ENCODE measurements around the gene PFDN4. TPM values are rescaled to one million over a fixed set of nuclear protein-coding genes. Genes with fewer than 3 reads are reported as not detected.
A peak's percentile ranks its signal among the peaks of the same experiment; 100 is the strongest.

The PFDN4 gene
- total RNA-seq, 2 experiments from 2014 or later = 22.2 to 24.5 TPM

GRCh38 chr20:54197621-54198604 lies 10.0 kb upstream of the PFDN4 start:
- ATAC-seq (no peak), DNase-seq (no peak)
- H3K27me3 Mint-ChIP-seq (ENCODE audit: low read depth) = peaks cover 13% of the 10 kb centered on the region
- H3K4me3 Mint-ChIP-seq = no peak overlapping the region
- CTCF ChIA-PET = interaction anchor here (1.3 to 5.5 kb wide), 8 partner anchors 10 to 141 kb away, joined by 4 to 91 read pairs (median 10); partner anchors contain the start of gene PFDN4
- no peaks in the 10 kb centered on the region for H3K36me3 Mint-ChIP-seq (ENCODE audit: low read depth)
- POLR2A ChIA-PET = no interaction called here
- H3K9me3 Mint-ChIP-seq (ENCODE audit: insufficient read depth) = no peaks in the 10 kb centered on the region
- H3K27ac Mint-ChIP-seq = no peak overlapping the region
- H3K4me1 Mint-ChIP-seq (ENCODE audit: low read depth) = no peaks in the 10 kb centered on the region

DNA sequence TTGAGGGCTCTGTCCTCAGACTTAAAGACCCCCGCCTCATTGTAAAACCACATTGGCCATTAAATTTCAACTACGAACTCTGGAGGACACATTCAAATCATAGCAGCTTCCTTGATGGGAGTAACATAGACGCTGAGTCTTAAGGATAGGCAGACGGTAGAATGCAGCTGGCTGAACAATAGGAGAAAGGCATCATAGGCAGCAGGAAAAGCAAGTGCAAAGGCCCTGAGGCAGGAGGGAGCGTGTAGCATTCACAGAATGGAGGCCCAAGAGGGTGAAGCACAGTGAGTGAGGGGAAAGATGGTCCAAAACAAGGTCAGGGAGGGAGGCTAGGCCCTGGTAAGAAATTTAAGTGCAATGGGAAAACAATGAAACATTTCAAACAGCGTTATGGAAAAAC lies 8.6 kb upstream of the PFDN4 start:
- DNase-seq = no peak
- H3K4me3 Mint-ChIP-seq = no peak overlapping the region
- ATAC-seq = peak; percentile 23
- H3K27ac Mint-ChIP-seq = no peak overlapping the region
- no peaks in the 10 kb centered on the region for H3K36me3 Mint-ChIP-seq (ENCODE audit: low read depth)
- ChIA-PET CTCF (interaction anchor here (0.8 to 5.5 kb wide), 17 partner anchors 10 to 448 kb away, joined by 3 to 91 read pairs (median 5); partner anchors contain the start of gene PFDN4), POLR2A (no interaction called here)
- H3K4me1 Mint-ChIP-seq (ENCODE audit: low read depth) = no peaks in the 10 kb centered on the region
- peaks cover 12% of the 10 kb centered on the region for H3K27me3 Mint-ChIP-seq (ENCODE audit: low read depth)
- no peaks in the 10 kb centered on the region for H3K9me3 Mint-ChIP-seq (ENCODE audit: insufficient read depth)

DNA sequence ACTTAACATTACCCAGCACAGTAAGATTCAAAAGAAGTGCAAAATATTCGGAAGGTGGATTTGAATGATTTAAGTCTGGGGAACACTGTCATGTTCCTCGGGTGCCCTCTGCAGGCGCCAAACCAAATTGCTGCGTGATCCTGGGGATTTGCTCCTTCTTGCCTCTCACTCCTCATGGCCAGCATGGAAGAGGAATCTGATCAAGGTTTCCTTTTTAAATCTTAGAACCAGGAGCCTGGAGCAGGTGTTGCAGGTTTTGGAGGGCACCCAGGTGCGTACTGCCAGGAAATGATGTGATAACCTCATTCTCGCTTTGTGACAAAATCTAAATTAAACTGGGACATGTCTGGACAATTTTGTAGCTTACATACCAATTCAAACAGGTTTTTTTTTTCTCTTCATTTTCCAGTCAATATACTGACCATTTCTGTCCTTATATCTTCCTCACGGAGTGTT lies 8.1 kb upstream of the PFDN4 start:
- ChIA-PET CTCF (interaction anchor here (0.6 to 5.5 kb wide), 31 partner anchors 9 to 448 kb away, joined by 3 to 91 read pairs (median 4); partner anchors contain the start of gene PFDN4), POLR2A (no interaction called here)
- Mint-ChIP-seq H3K4me1 (ENCODE audit: low read depth) (no peaks in the 10 kb centered on the region), H3K27me3 (ENCODE audit: low read depth) (peaks cover 12% of the 10 kb centered on the region), H3K36me3 (ENCODE audit: low read depth) (no peaks in the 10 kb centered on the region), H3K4me3 (no peak overlapping the region), H3K27ac (no peak overlapping the region), H3K9me3 (ENCODE audit: insufficient read depth) (no peaks in the 10 kb centered on the region)
- DNase-seq (peak; percentile 77), ATAC-seq (peak; percentile 55)

GRCh38 chr20:54200487-54201267 lies 7.2 kb upstream of the PFDN4 start:
- Mint-ChIP-seq H3K9me3 (ENCODE audit: insufficient read depth) (no peaks in the 10 kb centered on the region), H3K36me3 (ENCODE audit: low read depth) (no peaks in the 10 kb centered on the region), H3K4me1 (ENCODE audit: low read depth) (no peaks in the 10 kb centered on the region), H3K27ac (no peak overlapping the region), H3K27me3 (ENCODE audit: low read depth) (peaks cover 12% of the 10 kb centered on the region), H3K4me3 (no peak overlapping the region)
- DNase-seq = no peak
- CTCF ChIA-PET = interaction anchor here (0.6 to 5.5 kb wide), 28 partner anchors 8 to 447 kb away, joined by 3 to 91 read pairs (median 4); partner anchors contain the start of gene PFDN4
- POLR2A ChIA-PET = no interaction called here
- ATAC-seq = no peak

DNA sequence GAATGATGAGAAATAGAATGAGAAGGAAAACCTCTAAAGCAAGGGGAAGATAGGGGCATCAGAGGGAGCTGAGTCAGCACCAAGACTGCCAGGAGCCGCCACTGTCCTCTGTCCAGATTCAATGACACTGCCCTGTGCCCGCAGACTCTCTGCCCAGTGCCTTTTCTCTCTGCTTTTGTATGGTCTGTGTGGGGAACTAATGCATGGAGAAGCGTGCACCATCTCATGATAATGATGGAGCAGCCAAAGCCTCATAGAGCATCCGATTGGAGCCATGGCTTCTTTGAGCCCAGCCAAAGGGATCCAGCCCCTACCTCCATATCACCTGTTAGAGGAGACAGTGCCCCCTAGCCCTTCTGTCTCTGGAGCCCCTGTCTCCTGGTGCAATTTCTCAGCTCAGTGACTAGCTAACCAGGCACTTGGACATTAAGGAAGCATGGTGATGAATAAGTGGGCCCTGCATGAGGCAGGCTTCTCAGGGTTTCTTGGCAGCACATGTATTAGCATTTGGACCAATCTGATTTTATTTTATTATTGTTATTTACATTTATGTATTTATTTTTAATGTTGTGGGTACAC lies 6.5 kb upstream of the PFDN4 start:
- ChIA-PET CTCF (interaction anchor here (1.0 to 5.5 kb wide), 5 partner anchors 7 to 105 kb away, joined by 3 to 91 read pairs (median 31); partner anchors contain the start of gene PFDN4), POLR2A (no interaction called here)
- no peaks in the 10 kb centered on the region for H3K9me3 Mint-ChIP-seq (ENCODE audit: insufficient read depth)
- no peaks in the 10 kb centered on the region for H3K4me1 Mint-ChIP-seq (ENCODE audit: low read depth)
- no peak overlapping the region for H3K4me3 Mint-ChIP-seq
- peaks cover 12% of the 10 kb centered on the region for H3K27me3 Mint-ChIP-seq (ENCODE audit: low read depth)
- H3K36me3 Mint-ChIP-seq (ENCODE audit: low read depth) = no peaks in the 10 kb centered on the region
- no peak for DNase-seq
- no peak for ATAC-seq
- no peak overlapping the region for H3K27ac Mint-ChIP-seq

DNA sequence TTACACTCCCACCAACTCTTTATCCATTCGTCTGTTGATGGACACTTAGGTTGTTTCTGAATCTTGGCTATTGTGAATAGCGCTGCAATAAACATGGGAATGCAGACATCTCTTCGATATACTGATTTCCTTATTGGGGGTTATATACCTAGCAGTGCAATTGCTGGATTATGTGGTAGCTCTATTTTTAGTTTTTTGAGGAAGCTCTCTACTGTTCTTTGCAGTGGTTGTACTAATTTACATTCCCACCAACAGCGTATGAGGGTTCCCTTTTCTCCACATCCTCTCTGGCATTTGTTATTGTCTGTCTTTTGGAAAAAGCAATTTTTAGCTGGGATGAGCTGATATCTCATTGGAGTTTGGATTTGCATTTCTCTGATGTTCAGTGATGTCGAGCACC lies 4.6 kb upstream of the PFDN4 start:
- Mint-ChIP-seq H3K9me3 (ENCODE audit: insufficient read depth) (no peaks in the 10 kb centered on the region), H3K36me3 (ENCODE audit: low read depth) (no peaks in the 10 kb centered on the region), H3K4me1 (ENCODE audit: low read depth) (peaks cover 1% of the 10 kb centered on the region), H3K4me3 (no peak overlapping the region), H3K27me3 (ENCODE audit: low read depth) (peaks cover 10% of the 10 kb centered on the region), H3K27ac (no peak overlapping the region)
- POLR2A ChIA-PET = no interaction called here
- ATAC-seq (no peak), DNase-seq (no peak)
- CTCF ChIA-PET = interaction anchor here (1.1 to 1.3 kb wide), 2 partner anchors 101 to 104 kb away, joined by 3 read pairs; no protein-coding TSS in a partner anchor

GRCh38 chr20:54204063-54204462 lies 3.8 kb upstream of the PFDN4 start:
- Mint-ChIP-seq H3K27ac (no peak overlapping the region), H3K4me1 (ENCODE audit: low read depth) (peaks cover 7% of the 10 kb centered on the region), H3K27me3 (ENCODE audit: low read depth) (peaks cover 10% of the 10 kb centered on the region), H3K9me3 (ENCODE audit: insufficient read depth) (no peaks in the 10 kb centered on the region), H3K4me3 (no peak overlapping the region), H3K36me3 (ENCODE audit: low read depth) (peaks cover 2% of the 10 kb centered on the region)
- DNase-seq (no peak), ATAC-seq (no peak)
- POLR2A ChIA-PET = no interaction called here
- CTCF ChIA-PET = interaction anchor here (1.1 to 1.3 kb wide), 2 partner anchors 102 to 105 kb away, joined by 3 read pairs; no protein-coding TSS in a partner anchor

DNA sequence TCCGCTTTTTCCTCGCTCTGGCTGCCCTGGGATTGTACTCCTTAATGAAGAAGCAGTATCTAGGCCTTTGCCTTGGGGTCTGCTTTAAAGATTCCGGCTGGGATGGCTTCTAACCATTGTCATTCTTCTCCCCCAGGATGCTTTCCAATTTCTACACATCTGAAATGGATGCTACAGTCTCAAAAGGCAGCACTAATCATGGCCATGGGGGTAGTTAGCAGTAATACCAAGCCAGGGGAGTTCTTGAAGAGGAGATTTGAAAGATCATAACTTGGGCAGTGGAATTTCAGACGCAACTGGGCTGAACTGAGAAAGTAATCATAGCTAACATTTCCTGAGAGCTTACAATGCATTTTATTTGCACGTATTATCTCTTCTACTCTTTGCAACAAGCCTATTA lies 3.4 kb upstream of the PFDN4 start:
- DNase-seq = no peak
- CTCF ChIA-PET = no interaction called here
- no peak for ATAC-seq
- Mint-ChIP-seq H3K27ac (no peak overlapping the region), H3K27me3 (ENCODE audit: low read depth) (peaks cover 10% of the 10 kb centered on the region), H3K4me3 (no peak overlapping the region), H3K4me1 (ENCODE audit: low read depth) (peaks cover 11% of the 10 kb centered on the region), H3K9me3 (ENCODE audit: insufficient read depth) (no peaks in the 10 kb centered on the region), H3K36me3 (ENCODE audit: low read depth) (peaks cover 2% of the 10 kb centered on the region)
- POLR2A ChIA-PET = interaction anchor here (0.6 kb wide), 1 partner anchor 16 kb away, joined by 10 read pairs; no protein-coding TSS in a partner anchor

DNA sequence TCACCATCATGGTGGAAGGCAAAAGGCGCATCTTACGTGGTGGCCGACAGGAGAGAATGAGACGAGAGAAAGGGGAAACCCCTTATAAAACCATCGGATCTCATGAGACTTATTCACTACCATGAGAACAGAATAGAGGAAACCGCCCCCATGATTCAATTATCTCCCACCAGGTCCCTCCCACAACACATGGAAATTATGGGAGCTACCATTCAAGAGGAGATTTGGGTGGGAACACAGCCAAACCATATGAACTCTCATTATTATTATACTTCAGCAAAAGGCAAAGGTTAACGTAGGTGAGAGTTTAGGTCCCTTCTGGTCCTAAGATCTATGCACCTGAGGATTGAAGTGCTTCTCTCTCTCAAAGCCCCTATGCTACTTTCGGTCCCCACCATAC lies 2.4 kb upstream of the PFDN4 start:
- peaks cover 2% of the 10 kb centered on the region for H3K36me3 Mint-ChIP-seq (ENCODE audit: low read depth)
- H3K27ac Mint-ChIP-seq = no peak overlapping the region
- POLR2A ChIA-PET = no interaction called here
- no peak overlapping the region for H3K4me3 Mint-ChIP-seq
- H3K4me1 Mint-ChIP-seq (ENCODE audit: low read depth) = peaks cover 19% of the 10 kb centered on the region
- H3K9me3 Mint-ChIP-seq (ENCODE audit: insufficient read depth) = no peaks in the 10 kb centered on the region
- DNase-seq = no peak
- H3K27me3 Mint-ChIP-seq (ENCODE audit: low read depth) = peaks cover 10% of the 10 kb centered on the region
- CTCF ChIA-PET = interaction anchor here (1.1 to 1.8 kb wide), 2 partner anchors 102 to 109 kb away, joined by 5 to 6 read pairs; no protein-coding TSS in a partner anchor
- no peak for ATAC-seq

DNA sequence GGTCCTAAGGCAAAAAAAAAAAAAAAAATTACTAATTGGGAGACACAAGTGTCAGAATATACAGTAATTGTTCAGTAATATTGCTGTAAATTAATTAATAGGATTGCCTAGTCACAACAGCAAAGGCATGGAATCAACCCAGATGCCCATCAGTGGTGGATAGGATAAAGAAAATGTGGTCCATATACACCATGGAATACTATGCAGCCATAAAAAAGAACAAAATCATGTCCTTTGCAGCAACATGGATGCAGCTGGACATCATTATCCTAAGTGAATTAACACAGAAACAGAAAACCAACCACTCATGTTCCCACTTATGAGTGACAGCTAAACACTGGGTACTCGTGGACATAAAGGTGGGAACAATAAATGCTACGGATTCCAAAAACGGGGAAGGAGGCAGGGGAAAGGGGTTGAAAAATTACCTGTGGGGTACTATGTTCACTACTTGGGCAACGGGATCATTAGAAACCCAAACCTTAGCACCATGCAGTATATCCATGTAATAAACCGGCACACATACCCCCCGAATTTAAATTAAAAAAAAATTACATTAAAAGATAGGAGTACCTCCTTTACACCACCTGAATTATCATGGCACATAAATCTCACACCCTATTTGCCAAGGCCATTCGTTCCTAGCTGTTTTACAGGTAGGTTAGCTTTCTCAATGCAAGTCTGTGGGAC lies 689 bp upstream of the PFDN4 start:
- DNase-seq = no peak
- H3K36me3 Mint-ChIP-seq (ENCODE audit: low read depth) = peaks cover 8% of the 10 kb centered on the region
- CTCF ChIA-PET = interaction anchor here (0.8 to 3.5 kb wide), 10 partner anchors 7 to 1006 kb away, joined by 3 to 31 read pairs (median 6); no protein-coding TSS in a partner anchor
- no peaks in the 10 kb centered on the region for H3K9me3 Mint-ChIP-seq (ENCODE audit: insufficient read depth)
- H3K4me1 Mint-ChIP-seq (ENCODE audit: low read depth) = peaks cover 19% of the 10 kb centered on the region
- peak overlapping the region; percentile 100 for H3K27ac Mint-ChIP-seq
- peak overlapping the region; percentile 93 for H3K4me3 Mint-ChIP-seq
- no peak for ATAC-seq
- peaks cover 10% of the 10 kb centered on the region for H3K27me3 Mint-ChIP-seq (ENCODE audit: low read depth)
- POLR2A ChIA-PET = interaction anchor here (0.6 to 1.9 kb wide), 4 partner anchors 16 to 378 kb away, joined by 3 to 5 read pairs (median 4); no protein-coding TSS in a partner anchor
